H1 (cell line): ENCODE data around the gene LIN37. TPM values are rescaled to one million over a fixed set of nuclear protein-coding genes. Genes with fewer than 3 reads are reported as not detected.

Experiments used
- CTCF ChIA-PET: fragments of 300-600 bp; sonication (Branson Sonifier 250); formaldehyde crosslinking; loops from one replicate; lab custom pipeline; 2021; ENCODE audit not compliant: partially characterized antibody; lab: Charles Lee
- POLR2A ChIA-PET: fragments of 300-600 bp; sonication (Branson Sonifier 250); formaldehyde crosslinking; loops from one replicate; lab custom pipeline; 2021; ENCODE audit warnings: inconsistent platforms; ENCODE audit not compliant: partially characterized antibody; lab: Charles Lee
- DNase-seq, 2 experiments: peaks; one replicate each; pipeline versions ENCODE4 v3.0.0 to v3.0.0-alpha.2; 2010 to 2022; ENCODE audit warnings: low spot score in 2 of 2, low read depth in 1 of 2, mixed read lengths in 1 of 2
- FAIRE-seq: peaks from 2 replicates; lab custom pipeline; 2011; peaks lifted over from hg19 to GRCh38; lab: Jason Lieb, UNC
- H2AFZ ChIP-seq: 2 replicates; pipeline ENCODE4 v1.8.1; 2012; ENCODE audit warnings: low read length, inconsistent platforms
- H2AK5ac ChIP-seq: 2 replicates; pipeline ENCODE4 v1.6.1; 2013; ENCODE audit warnings: low read depth, low read length
- H2BK120ac ChIP-seq: replicated peaks from 2 replicates; pipeline ENCODE3; 2013; ENCODE audit warnings: low read depth, low read length, inconsistent platforms
- H2BK12ac ChIP-seq: 2 replicates; pipeline ENCODE4 v1.6.1; 2013; ENCODE audit warnings: low read depth, low read length
- H2BK15ac ChIP-seq: 2 replicates; pipeline ENCODE4 v1.6.1; 2013; ENCODE audit warnings: low read length
- H2BK20ac ChIP-seq: 2 replicates; pipeline ENCODE4 v1.6.1; 2013; ENCODE audit warnings: low read length
- H2BK5ac ChIP-seq: 2 replicates; pipeline ENCODE4 v1.6.1; 2013; ENCODE audit warnings: low read depth, low read length
- H3K14ac ChIP-seq: 2 replicates; pipeline ENCODE4 v1.6.1; 2013; ENCODE audit warnings: inconsistent platforms; ENCODE audit not compliant: insufficient read length
- H3K18ac ChIP-seq: 2 replicates; pipeline ENCODE4 v1.6.1; 2013; ENCODE audit warnings: low read length; ENCODE audit errors: extremely low read depth
- H3K23ac ChIP-seq: 2 replicates; pipeline ENCODE4 v1.6.1; 2013; ENCODE audit warnings: inconsistent platforms; ENCODE audit not compliant: insufficient read length
- H3K23me2 ChIP-seq: 2 replicates; pipeline ENCODE4 v1.6.1; 2013; ENCODE audit warnings: low read depth, low read length
- H3K27ac ChIP-seq: 2 replicates; pipeline ENCODE4 v1.6.1; 2011; ENCODE audit warnings: low read depth, low read length, inconsistent platforms
- H3K27me3 ChIP-seq, 4 experiments: replicated peaks in 1 of 4; 1 replicate in 1 of 4; 2 replicates in 3 of 4; pipeline versions ENCODE4 v1.6.1 to v1.8.1; 2011 to 2013; ENCODE audit warnings: low read length in 3 of 4, mild to moderate bottlenecking in 3 of 4, inconsistent platforms in 2 of 4, mixed read lengths in 2 of 4, moderate library complexity in 1 of 4; ENCODE audit not compliant: control insufficient read depth in 3 of 4, insufficient read depth in 3 of 4; ENCODE audit errors: extremely low read depth in 1 of 4
- H3K36me3 ChIP-seq, 4 experiments: 2 replicates each; pipeline versions ENCODE4 v1.6.1 to v1.8.1; 2011 to 2013; ENCODE audit warnings: mild to moderate bottlenecking in 4 of 4, low read length in 3 of 4, moderate library complexity in 2 of 4, control low read depth in 1 of 4, inconsistent platforms in 1 of 4; ENCODE audit not compliant: insufficient read depth in 4 of 4, control insufficient read depth in 2 of 4
- H3K4ac ChIP-seq: replicated peaks from 2 replicates; pipeline ENCODE3; 2013; ENCODE audit warnings: low read length, low read depth, mixed read lengths, inconsistent platforms; ENCODE audit not compliant: insufficient read length
- H3K4me1 ChIP-seq, 4 experiments: replicated peaks in 1 of 4; 1 replicate in 1 of 4; 2 replicates in 3 of 4; pipeline versions ENCODE4 v1.6.1 to v1.8.1; 2011 to 2013; ENCODE audit warnings: low read length in 3 of 4, inconsistent platforms in 2 of 4, mixed read lengths in 1 of 4; ENCODE audit not compliant: insufficient read depth in 4 of 4, control insufficient read depth in 3 of 4
- H3K4me2 ChIP-seq, 2 experiments: 2 replicates each; pipeline versions ENCODE4 v1.6.1 to v1.8.1; 2011 to 2013; ENCODE audit warnings: low read depth in 2 of 2, low read length in 2 of 2, control low read depth in 1 of 2, inconsistent platforms in 1 of 2, mild to moderate bottlenecking in 1 of 2; ENCODE audit not compliant: insufficient read depth in 1 of 2
- H3K4me3 ChIP-seq, 4 experiments: fragments of 200-600, 300-600 bp in 1 of 4; sonication (generic), shearing (Covaris generic), sonication (Bioruptor Twin) in 1 of 4; 2 replicates each; pipeline versions ENCODE4 v1.5.1 to v1.8.1; 2011 to 2016; ENCODE audit warnings: low read length in 4 of 4, low read depth in 3 of 4, control low read depth in 2 of 4, inconsistent platforms in 2 of 4, mild to moderate bottlenecking in 2 of 4, mixed read lengths in 1 of 4, moderate library complexity in 1 of 4; ENCODE audit not compliant: insufficient read depth in 2 of 4; ENCODE audit errors: extremely low read depth in 1 of 4
- H3K56ac ChIP-seq: replicated peaks from 2 replicates; pipeline ENCODE3; 2013; ENCODE audit warnings: low read depth, mild to moderate bottlenecking, mixed read lengths, low read length, inconsistent platforms; ENCODE audit not compliant: insufficient read length
- H3K79me1 ChIP-seq: 2 replicates; pipeline ENCODE4 v1.6.1; 2013; ENCODE audit warnings: low read depth, low read length, control low read depth
- H3K79me2 ChIP-seq, 2 experiments: 2 replicates each; pipeline versions ENCODE4 v1.6.1 to v1.8.1; 2012 to 2013; ENCODE audit warnings: low read length in 2 of 2, mild to moderate bottlenecking in 2 of 2, inconsistent platforms in 1 of 2; ENCODE audit not compliant: insufficient read depth in 2 of 2, control insufficient read depth in 1 of 2
- H3K9ac ChIP-seq, 4 experiments: replicated peaks in 1 of 4; 1 replicate in 1 of 4; 2 replicates in 3 of 4; pipeline versions ENCODE4 v1.6.1 to v1.8.1; 2011 to 2013; ENCODE audit warnings: low read depth in 3 of 4, low read length in 3 of 4, control low read depth in 2 of 4, mild to moderate bottlenecking in 2 of 4, moderate library complexity in 2 of 4, inconsistent platforms in 1 of 4; ENCODE audit errors: extremely low read depth in 1 of 4
- H3K9me3 ChIP-seq, 2 experiments: 2 replicates each; pipeline versions ENCODE4 v1.6.1 to v1.8.1; 2012 to 2013; ENCODE audit warnings: mild to moderate bottlenecking in 2 of 2, moderate library complexity in 2 of 2, control low read depth in 1 of 2, inconsistent platforms in 1 of 2, low read depth in 1 of 2, low read length in 1 of 2, mixed read lengths in 1 of 2; ENCODE audit not compliant: insufficient read depth in 2 of 2
- H4K20me1 ChIP-seq, 2 experiments: replicated peaks in 1 of 2; 2 replicates each; pipeline versions ENCODE3 to v1.8.1; 2011 to 2013; ENCODE audit warnings: inconsistent platforms in 2 of 2, low read length in 2 of 2, mild to moderate bottlenecking in 1 of 2; ENCODE audit not compliant: insufficient read depth in 2 of 2, control insufficient read depth in 1 of 2
- H4K5ac ChIP-seq: 2 replicates; pipeline ENCODE4 v1.6.1; 2013; ENCODE audit warnings: low read length, low read depth, mixed read lengths, inconsistent platforms; ENCODE audit not compliant: insufficient read length
- H4K8ac ChIP-seq: 2 replicates; pipeline ENCODE4 v1.8.0; 2013; ENCODE audit warnings: mild to moderate bottlenecking, moderate library complexity, low read length, inconsistent platforms; ENCODE audit not compliant: insufficient read depth; ENCODE audit errors: extremely low read depth
- H4K91ac ChIP-seq: replicated peaks from 2 replicates; pipeline ENCODE3; 2013; ENCODE audit warnings: low read length, mixed read lengths, inconsistent platforms; ENCODE audit not compliant: insufficient read length
- CREB1 ChIP-seq: IDR thresholded peaks from 2 replicates; pipeline ENCODE4 v1.6.1; 2012; ENCODE audit warnings: inconsistent platforms
- RAD21 ChIP-seq, 2 experiments: IDR thresholded peaks in 1 of 2; conservative IDR thresholded peaks in 1 of 2; 2 replicates each; pipeline ENCODE4 v1.6.1; 2011; ENCODE audit warnings: low read depth in 2 of 2, low read length in 2 of 2, improper control_type of control experiment in 1 of 2, inconsistent platforms in 1 of 2, mild to moderate bottlenecking in 1 of 2, moderate library complexity in 1 of 2
- SIN3A ChIP-seq, 2 experiments: IDR thresholded peaks in 1 of 2; conservative IDR thresholded peaks in 1 of 2; 2 replicates each; pipeline ENCODE4 v1.6.1; 2011 to 2012; ENCODE audit warnings: low read length in 2 of 2, improper control_type of control experiment in 1 of 2, low read depth in 1 of 2, mild to moderate bottlenecking in 1 of 2
- TAF1 ChIP-seq: IDR thresholded peaks from 2 replicates; pipeline ENCODE4 v1.6.1; 2011; ENCODE audit warnings: mild to moderate bottlenecking, low read depth, low read length
- WGBS, 2 experiments: shearing (Covaris generic) in 1 of 2; methylation state at CpG; one replicate each; pipeline versions ENCODE4 v1.1.6 to v1.1.7; 2013 to 2015; ENCODE audit warnings: low lambda C conversion rate in 2 of 2, mixed read lengths in 2 of 2, inconsistent platforms in 1 of 2, low coverage in 1 of 2, missing lambda C conversion rate in 1 of 2; ENCODE audit not compliant: insufficient replicate concordance in 2 of 2, insufficient coverage in 1 of 2, insufficient read length in 1 of 2; ENCODE audit errors: extremely low coverage in 1 of 2, missing lambda C conversion rate in 1 of 2; 5-methylcytosine and 5-hydroxymethylcytosine counted together
- polyA plus RNA-seq, 7 experiments: library from polyadenylated mRNA; depleted of rRNA in 3 of 7; stranded (reverse) in 5 of 7; unstranded in 2 of 7; fragments of >200 nt in 5 of 7; fragments of 200-250 nt in 2 of 7; gene quantifications; 1 replicate in 5 of 7; 2 replicates in 1 of 7; 4 replicates in 1 of 7; pipeline versions ENCODE4 v1.2.1 to v1.2.3, GENCODE V29; 2011 to 2013; ENCODE audit warnings: missing spikeins in 2 of 7, mixed read lengths in 2 of 7
- total RNA-seq: library from RNA; stranded (reverse); fragmentation: NEBNext Ultra II Directional; extraction: Animal tissue kit (Norgen Biotek cat#: 25700); gene quantifications from 2 replicates; pipeline ENCODE4 v1.2.1, GENCODE V29; 2021
- TF ChIP-seq, protein P1 (sequence below): IDR thresholded peaks from 2 replicates; pipeline ENCODE4 v1.6.1; 2012; ENCODE audit warnings: inconsistent platforms

LIN37 gene
- total and polyA plus RNA-seq, 2 of the 8 experiments (the other 6 are each of a cell fraction or from before 2014, with no cell fraction given): 3.8 to 9.8 TPM

DNA sequence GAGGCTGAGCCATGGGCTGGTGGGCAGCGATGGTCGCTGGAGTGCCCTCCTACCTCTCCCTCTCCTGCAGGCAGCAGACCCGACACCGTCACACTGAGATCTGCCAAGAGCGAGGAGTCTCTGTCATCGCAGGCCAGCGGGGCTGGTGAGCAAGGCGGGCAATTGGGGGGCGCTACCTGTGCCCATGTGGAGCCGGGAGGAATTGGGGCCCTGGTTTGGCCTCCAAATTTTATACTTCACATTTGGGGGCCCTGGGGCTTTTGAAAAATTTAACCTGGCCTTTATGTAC lies 36.9 kb downstream of the LIN37 start:
- Histone ChIP-seq H3K36me3 (no peaks in the 10 kb centered on the region), H2BK5ac (no peak overlapping the region), H4K91ac (no peak overlapping the region), H3K27ac (no peak overlapping the region), H2BK120ac (no peak overlapping the region), H2AFZ (no peak overlapping the region), H3K4me3 (peak overlapping the region; percentile 42 to 72 (median 66)), H3K79me2 (no peaks in the 10 kb centered on the region), H3K9me3 (no peaks in the 10 kb centered on the region), H2BK12ac (no peak overlapping the region), H3K14ac (no peak overlapping the region), H3K23me2 (peaks cover 11% of the 10 kb centered on the region), H4K5ac (no peak overlapping the region), H4K20me1 (peaks cover 3 to 12% of the 10 kb centered on the region in 2 experiments), H3K79me1 (no peaks in the 10 kb centered on the region), H3K4ac (no peak overlapping the region), H3K9ac (no peak overlapping the region), H2BK20ac (no peak overlapping the region), H3K23ac (no peak overlapping the region), H4K8ac (peak overlapping the region; percentile 81; the same call in 1 of the 2 replicates), H3K18ac (peak overlapping the region; percentile 87), H3K4me1 (peaks cover 0 to 12% (median 4%) of the 10 kb centered on the region in 4 experiments; a peak in 6 of 7 replicates), H3K4me2 (peak overlapping the region; percentile 67 to 85), H3K27me3 (no peaks in the 10 kb centered on the region; a peak in 1 of 7 replicates), H3K56ac (no peak overlapping the region), H2AK5ac (no peak overlapping the region), H2BK15ac (peak overlapping the region; percentile 95; the same call in 1 of the 2 replicates)
- TF ChIP-seq, protein P1, sequence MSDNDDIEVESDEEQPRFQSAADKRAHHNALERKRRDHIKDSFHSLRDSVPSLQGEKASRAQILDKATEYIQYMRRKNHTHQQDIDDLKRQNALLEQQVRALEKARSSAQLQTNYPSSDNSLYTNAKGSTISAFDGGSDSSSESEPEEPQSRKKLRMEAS: no peak
- TF ChIP-seq RAD21 (IDR thresholded peaks at IDR 0.05 in 1 of 2, conservative IDR thresholded peaks at IDR 0.05 in 1 of 2; ENCODE audit: low read depth in 2 of 2, low read length in 2 of 2): no peak
- TF ChIP-seq CREB1: 0 out of 2 replicates have a peak, but pooled peaks have one; percentile 15
- no peak for TF ChIP-seq SIN3A (conservative IDR thresholded peaks at IDR 0.05 in 1 of 2, IDR thresholded peaks at IDR 0.05 in 1 of 2; ENCODE audit: low read depth in 1 of 2, low read length in 2 of 2)
- TF ChIP-seq TAF1: no peak
- CTCF ChIA-PET: interaction anchor here (0.6 to 1.5 kb wide), 8 partner anchors 16 to 125 kb away, joined by 3 to 5 read pairs (median 3); no protein-coding TSS in a partner anchor
- FAIRE-seq: no peak
- POLR2A ChIA-PET: interaction anchor here (1.0 to 1.8 kb wide), 3 partner anchors 40 to 45 kb away, joined by 3 to 7 read pairs (median 4); partner anchors contain the start of genes PSENEN and U2AF1L4
- 24% methylated on average over 10 of the region's 10 CpGs; no CpG with 5 or more reads in 1 of the 2 experiments for WGBS, 2 experiments
- DNase-seq: no peak
